ENCODE data around the gene SH2B3.

DNA sequence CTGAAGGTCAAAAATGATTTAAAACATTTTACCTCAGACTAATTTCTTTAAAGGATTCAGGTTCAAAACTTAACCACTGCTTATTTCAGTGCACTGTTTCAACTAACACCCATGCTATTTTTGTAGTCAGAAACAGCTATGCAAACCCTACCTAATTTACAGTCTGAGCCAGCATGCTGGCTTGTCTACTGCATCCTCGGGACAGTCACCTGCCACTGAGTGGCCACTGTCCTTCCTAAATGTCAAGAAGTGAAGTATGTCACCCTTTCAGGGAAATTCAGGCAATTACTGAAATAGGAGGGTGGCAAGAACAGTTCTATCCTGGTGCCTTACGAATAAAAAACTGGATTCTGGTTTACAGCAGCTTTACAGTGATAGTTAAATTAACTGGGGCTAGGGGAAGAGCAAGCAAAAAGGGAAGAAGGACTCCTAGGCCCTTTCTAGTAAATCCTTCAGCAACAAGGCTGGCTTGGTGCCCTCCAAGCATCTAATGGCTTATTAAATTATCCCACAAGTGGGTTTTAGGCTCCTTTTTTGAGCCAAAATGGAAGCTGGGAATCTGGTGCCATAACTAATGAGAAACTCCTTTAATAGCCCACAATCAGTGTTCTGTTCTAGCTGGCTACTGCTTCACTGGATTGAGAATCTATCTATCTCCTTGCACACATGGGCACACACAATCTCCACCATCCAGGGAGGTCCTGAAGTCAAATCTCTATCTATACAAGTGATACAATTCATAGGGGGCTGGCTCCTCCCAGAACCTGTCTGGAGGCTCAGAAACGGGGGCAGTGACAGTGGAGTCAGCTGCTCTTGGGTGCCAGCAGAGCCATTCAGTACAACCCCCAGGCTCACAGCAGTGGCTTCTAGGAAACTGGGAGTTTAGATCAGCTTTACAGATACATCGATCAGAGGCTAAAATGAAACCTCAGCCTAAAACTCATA lies 43.4 kb downstream of the SH2B3 start:
- TF ChIP-seq, protein P1, sequence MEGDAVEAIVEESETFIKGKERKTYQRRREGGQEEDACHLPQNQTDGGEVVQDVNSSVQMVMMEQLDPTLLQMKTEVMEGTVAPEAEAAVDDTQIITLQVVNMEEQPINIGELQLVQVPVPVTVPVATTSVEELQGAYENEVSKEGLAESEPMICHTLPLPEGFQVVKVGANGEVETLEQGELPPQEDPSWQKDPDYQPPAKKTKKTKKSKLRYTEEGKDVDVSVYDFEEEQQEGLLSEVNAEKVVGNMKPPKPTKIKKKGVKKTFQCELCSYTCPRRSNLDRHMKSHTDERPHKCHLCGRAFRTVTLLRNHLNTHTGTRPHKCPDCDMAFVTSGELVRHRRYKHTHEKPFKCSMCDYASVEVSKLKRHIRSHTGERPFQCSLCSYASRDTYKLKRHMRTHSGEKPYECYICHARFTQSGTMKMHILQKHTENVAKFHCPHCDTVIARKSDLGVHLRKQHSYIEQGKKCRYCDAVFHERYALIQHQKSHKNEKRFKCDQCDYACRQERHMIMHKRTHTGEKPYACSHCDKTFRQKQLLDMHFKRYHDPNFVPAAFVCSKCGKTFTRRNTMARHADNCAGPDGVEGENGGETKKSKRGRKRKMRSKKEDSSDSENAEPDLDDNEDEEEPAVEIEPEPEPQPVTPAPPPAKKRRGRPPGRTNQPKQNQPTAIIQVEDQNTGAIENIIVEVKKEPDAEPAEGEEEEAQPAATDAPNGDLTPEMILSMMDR (IDR thresholded peaks at IDR 0.05; ENCODE audit: low read depth, low read length, poor library complexity, severe bottlenecking) = no peak
- no peak for TF ChIP-seq EZH2phosphoT487 (IDR thresholded peaks at IDR 0.05; ENCODE audit: borderline replicate concordance, low read length)

Measured in DOHH2 (cell line).